H9 (cell line): ENCODE results near the gene STK38. TPM values are rescaled to one million over a fixed set of nuclear protein-coding genes. Genes with fewer than 3 reads are reported as not detected.

Source experiments
- DNase-seq: peaks from one replicate; pipeline ENCODE4 v3.0.0-alpha.2; 2017
- H2AFZ ChIP-seq: one replicate; pipeline ENCODE4 v1.6.1; 2013; ENCODE audit warnings: mild to moderate bottlenecking, low read length, control low read depth, moderate library complexity
- H2AK5ac ChIP-seq: 2 replicates; pipeline ENCODE4 v1.6.1; 2013; ENCODE audit warnings: low read length, control low read depth, mixed read lengths; ENCODE audit not compliant: insufficient read length
- H2BK120ac ChIP-seq: one replicate; pipeline ENCODE4 v1.6.1; 2013; ENCODE audit warnings: low read depth, mild to moderate bottlenecking, low read length, control low read depth, inconsistent platforms; ENCODE audit not compliant: poor library complexity, severe bottlenecking
- H2BK12ac ChIP-seq: 2 replicates; pipeline ENCODE4 v1.6.1; 2013; ENCODE audit warnings: low read length, control low read depth, mixed read lengths, low read depth; ENCODE audit not compliant: insufficient read length
- H2BK15ac ChIP-seq: 2 replicates; pipeline ENCODE4 v1.6.1; 2013; ENCODE audit warnings: low read depth, low read length, control low read depth
- H2BK20ac ChIP-seq: one replicate; pipeline ENCODE4 v1.6.1; 2013; ENCODE audit warnings: low read depth, mild to moderate bottlenecking, low read length, control low read depth, inconsistent platforms; ENCODE audit not compliant: poor library complexity, severe bottlenecking
- H2BK5ac ChIP-seq: 2 replicates; pipeline ENCODE4 v1.6.1; 2013; ENCODE audit warnings: low read length, control low read depth, mixed read lengths; ENCODE audit not compliant: insufficient read length
- H3K14ac ChIP-seq: 2 replicates; pipeline ENCODE4 v1.6.1; 2013; ENCODE audit warnings: low read length, control low read depth; ENCODE audit not compliant: insufficient read depth
- H3K18ac ChIP-seq: 2 replicates; pipeline ENCODE4 v1.6.1; 2013; ENCODE audit warnings: low read depth, mild to moderate bottlenecking, mixed read lengths, low read length, control low read depth; ENCODE audit not compliant: insufficient read length
- H3K23ac ChIP-seq: 2 replicates; pipeline ENCODE4 v1.6.1; 2013; ENCODE audit warnings: low read length, control low read depth, mixed read lengths, low read depth; ENCODE audit not compliant: insufficient read length
- H3K23me2 ChIP-seq: 2 replicates; pipeline ENCODE4 v1.6.1; 2013; ENCODE audit warnings: low read depth, mild to moderate bottlenecking, mixed read lengths, low read length, control low read depth; ENCODE audit not compliant: insufficient read length, poor library complexity, severe bottlenecking
- H3K27ac ChIP-seq: 2 replicates; pipeline ENCODE4 v1.5.1; 2013; ENCODE audit warnings: low read length, control low read depth, mixed read lengths, low read depth; ENCODE audit not compliant: insufficient read length
- H3K27me3 ChIP-seq: 2 replicates; pipeline ENCODE4 v1.6.1; 2013; ENCODE audit warnings: low read length, control low read depth, inconsistent platforms; ENCODE audit not compliant: insufficient read depth
- H3K4ac ChIP-seq: 2 replicates; pipeline ENCODE4 v1.6.1; 2013; ENCODE audit warnings: low read depth, mild to moderate bottlenecking, control low read depth, inconsistent platforms, low read length, moderate library complexity
- H3K4me1 ChIP-seq: 2 replicates; pipeline ENCODE4 v1.6.1; 2013; ENCODE audit warnings: low read length, control low read depth, inconsistent platforms; ENCODE audit not compliant: insufficient read depth
- H3K4me2 ChIP-seq: 2 replicates; pipeline ENCODE4 v1.6.1; 2013; ENCODE audit warnings: low read length, control low read depth, mixed read lengths; ENCODE audit not compliant: insufficient read length, insufficient read depth
- H3K56ac ChIP-seq: 2 replicates; pipeline ENCODE4 v1.6.1; 2013; ENCODE audit warnings: low read depth, mild to moderate bottlenecking, mixed read lengths, low read length, control low read depth; ENCODE audit not compliant: insufficient read length
- H3K79me1 ChIP-seq: 2 replicates; pipeline ENCODE4 v1.6.1; 2013; ENCODE audit warnings: low read depth, mild to moderate bottlenecking, moderate library complexity, low read length, control low read depth, inconsistent platforms; ENCODE audit not compliant: insufficient read depth, poor library complexity, severe bottlenecking
- H3K79me2 ChIP-seq: 2 replicates; pipeline ENCODE4 v1.6.1; 2013; ENCODE audit warnings: low read length, control low read depth, inconsistent platforms; ENCODE audit not compliant: insufficient read depth
- H3K9ac ChIP-seq: 2 replicates; pipeline ENCODE4 v1.6.1; 2013; ENCODE audit warnings: low read length, control low read depth, mixed read lengths; ENCODE audit not compliant: insufficient read length; ENCODE audit errors: extremely low read depth
- H3K9me3 ChIP-seq: one replicate; pipeline ENCODE4 v1.6.1; 2013; ENCODE audit warnings: low read depth, low read length, inconsistent platforms; ENCODE audit not compliant: control insufficient read depth
- H3T11ph ChIP-seq: one replicate; pipeline ENCODE4 v1.6.1; 2013; ENCODE audit warnings: mild to moderate bottlenecking, low read length, control low read depth, inconsistent platforms
- H4K20me1 ChIP-seq: one replicate; pipeline ENCODE4 v1.6.1; 2013; ENCODE audit not compliant: control insufficient read depth, insufficient read length, insufficient read depth
- H4K5ac ChIP-seq: 2 replicates; pipeline ENCODE4 v1.6.1; 2013; ENCODE audit warnings: low read depth, mild to moderate bottlenecking, mixed read lengths, low read length, control low read depth; ENCODE audit not compliant: insufficient read length
- H4K8ac ChIP-seq: replicated peaks from 2 replicates; pipeline ENCODE4 v1.6.1; 2013; ENCODE audit warnings: low read length, control low read depth, mixed read lengths, low read depth; ENCODE audit not compliant: insufficient read length
- H4K91ac ChIP-seq: 2 replicates; pipeline ENCODE4 v1.6.1; 2013; ENCODE audit warnings: low read depth, mild to moderate bottlenecking, moderate library complexity, mixed read lengths, low read length, control low read depth; ENCODE audit not compliant: insufficient read length
- H3K27ac Mint-ChIP-seq, 3 experiments: 2 replicates in 2 of 3; 3 replicates in 1 of 3; pipeline ENCODE4 v1.8.0; 2020 to 2021; ENCODE audit warnings: mixed read lengths in 3 of 3, mild to moderate bottlenecking in 1 of 3, moderate library complexity in 1 of 3
- H3K27me3 Mint-ChIP-seq: 2 replicates; pipeline ENCODE4 v1.8.0; 2021; ENCODE audit warnings: low read depth, mild to moderate bottlenecking, moderate library complexity, mixed read lengths
- H3K36me3 Mint-ChIP-seq, 3 experiments: 2 replicates in 2 of 3; 3 replicates in 1 of 3; pipeline ENCODE4 v1.8.0; 2020 to 2021; ENCODE audit warnings: low read depth in 3 of 3, mixed read lengths in 3 of 3; ENCODE audit not compliant: insufficient read depth in 1 of 3
- H3K4me1 Mint-ChIP-seq, 2 experiments: 2 replicates each; pipeline ENCODE4 v1.8.0; 2020; ENCODE audit warnings: mixed read lengths in 2 of 2
- H3K4me3 Mint-ChIP-seq, 2 experiments: 2 replicates in 1 of 2; 3 replicates in 1 of 2; pipeline ENCODE4 v1.8.0; 2020 to 2021; ENCODE audit warnings: mild to moderate bottlenecking in 2 of 2, mixed read lengths in 2 of 2, moderate library complexity in 1 of 2
- H3K9me3 Mint-ChIP-seq, 2 experiments: 2 replicates in 1 of 2; 3 replicates in 1 of 2; pipeline ENCODE4 v1.8.0; 2020; ENCODE audit warnings: mild to moderate bottlenecking in 2 of 2, mixed read lengths in 2 of 2, moderate library complexity in 1 of 2
- total RNA-seq: library from RNA; stranded (reverse); gene quantifications from 2 replicates; pipeline ENCODE4 v1.2.1, GENCODE V29; 2021
- TF ChIP-seq, protein P1 (sequence below): fragments of 200-600 bp; sonication (generic); conservative IDR thresholded peaks from 3 replicates; pipeline ENCODE4 v1.8.0; 2021; ENCODE audit warnings: antibody characterized with exemption, mild to moderate bottlenecking

Gene STK38
- total RNA-seq, 1 experiment from 2014 or later = 17.5 TPM

- Histone ChIP-seq H3K14ac (no peak overlapping the region), H3K27me3 (no peaks in the 10 kb centered on the region), H3K4ac (no peak overlapping the region)
These were observed 87.8 kb downstream of the STK38 start for GRCh38 chr6:36459501-36459900.

More at GRCh38 chr6:36459501-36459900, 87.8 kb downstream of the STK38 start:
- Histone ChIP-seq H2BK20ac (no peak overlapping the region), H3K27ac (no peak overlapping the region), H3K4me2 (no peak overlapping the region), H2BK12ac (no peak overlapping the region), H3K23ac (no peak overlapping the region), H3T11ph (no peak overlapping the region), H2AK5ac (no peak overlapping the region), H3K18ac (no peak overlapping the region), H3K79me2 (peaks cover 14% of the 10 kb centered on the region; the same call in 1 of the 2 replicates), H4K91ac (no peak overlapping the region), H3K79me1 (peaks cover 10% of the 10 kb centered on the region), H3K9ac (no peak overlapping the region), H2BK120ac (no peak overlapping the region), H2BK15ac (no peak overlapping the region), H4K5ac (no peak overlapping the region), H3K9me3 (no peaks in the 10 kb centered on the region), H4K8ac (no peak overlapping the region), H3K23me2 (no peaks in the 10 kb centered on the region), H4K20me1 (no peaks in the 10 kb centered on the region), H2AFZ (no peak overlapping the region), H3K56ac (no peak overlapping the region), H3K4me1 (no peaks in the 10 kb centered on the region), H2BK5ac (no peak overlapping the region)
- no peak for DNase-seq
- peaks cover 0 to 2% (median 0%) of the 10 kb centered on the region in 3 experiments; a peak in 2 of 7 replicates for H3K36me3 Mint-ChIP-seq
- H3K4me1 Mint-ChIP-seq = peaks cover 9 to 15% of the 10 kb centered on the region in 2 experiments
- H3K9me3 Mint-ChIP-seq = no peaks in the 10 kb centered on the region
- no peaks in the 10 kb centered on the region for H3K27me3 Mint-ChIP-seq
- TF ChIP-seq, protein P1, sequence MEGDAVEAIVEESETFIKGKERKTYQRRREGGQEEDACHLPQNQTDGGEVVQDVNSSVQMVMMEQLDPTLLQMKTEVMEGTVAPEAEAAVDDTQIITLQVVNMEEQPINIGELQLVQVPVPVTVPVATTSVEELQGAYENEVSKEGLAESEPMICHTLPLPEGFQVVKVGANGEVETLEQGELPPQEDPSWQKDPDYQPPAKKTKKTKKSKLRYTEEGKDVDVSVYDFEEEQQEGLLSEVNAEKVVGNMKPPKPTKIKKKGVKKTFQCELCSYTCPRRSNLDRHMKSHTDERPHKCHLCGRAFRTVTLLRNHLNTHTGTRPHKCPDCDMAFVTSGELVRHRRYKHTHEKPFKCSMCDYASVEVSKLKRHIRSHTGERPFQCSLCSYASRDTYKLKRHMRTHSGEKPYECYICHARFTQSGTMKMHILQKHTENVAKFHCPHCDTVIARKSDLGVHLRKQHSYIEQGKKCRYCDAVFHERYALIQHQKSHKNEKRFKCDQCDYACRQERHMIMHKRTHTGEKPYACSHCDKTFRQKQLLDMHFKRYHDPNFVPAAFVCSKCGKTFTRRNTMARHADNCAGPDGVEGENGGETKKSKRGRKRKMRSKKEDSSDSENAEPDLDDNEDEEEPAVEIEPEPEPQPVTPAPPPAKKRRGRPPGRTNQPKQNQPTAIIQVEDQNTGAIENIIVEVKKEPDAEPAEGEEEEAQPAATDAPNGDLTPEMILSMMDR = no peak
- no peak overlapping the region for H3K27ac Mint-ChIP-seq
- no peak overlapping the region for H3K4me3 Mint-ChIP-seq
